ENCODE measurements around the gene TNXB.
"Not testable (repeated sequence)": the region's sequence is repeated elsewhere in the genome, so short reads cannot be mapped to it uniquely, and the experiment has no call there.

The TNXB gene

GRCh38 chr6:32009537-32009936 is 99.6 kb downstream of the TNXB start:
- H4K20me1 ChIP-seq (ENCODE audit: insufficient read depth, low read length); H3F3A ChIP-seq (ENCODE audit: insufficient read depth, low read length); H3K79me2 ChIP-seq (ENCODE audit: insufficient read depth, low read length); H2AFZ ChIP-seq (ENCODE audit: low read length); H3K4me2 ChIP-seq (ENCODE audit: low read length); H3K27ac ChIP-seq (ENCODE audit: low read depth, low read length, poor library complexity, severe bottlenecking); H3K9me2 ChIP-seq (ENCODE audit: low read depth, low read length); H3K4me1 ChIP-seq (ENCODE audit: insufficient read depth, low read length, severe bottlenecking); H3K9ac ChIP-seq (ENCODE audit: low read length); H3K36me3 ChIP-seq (ENCODE audit: insufficient read depth, low read length); H3K27me3 ChIP-seq (ENCODE audit: insufficient read depth, low read length); H3K9me3 ChIP-seq (ENCODE audit: low read length); H3K4me3 ChIP-seq (ENCODE audit: low read depth, low read length, poor library complexity, severe bottlenecking): not testable (repeated sequence)

DNA sequence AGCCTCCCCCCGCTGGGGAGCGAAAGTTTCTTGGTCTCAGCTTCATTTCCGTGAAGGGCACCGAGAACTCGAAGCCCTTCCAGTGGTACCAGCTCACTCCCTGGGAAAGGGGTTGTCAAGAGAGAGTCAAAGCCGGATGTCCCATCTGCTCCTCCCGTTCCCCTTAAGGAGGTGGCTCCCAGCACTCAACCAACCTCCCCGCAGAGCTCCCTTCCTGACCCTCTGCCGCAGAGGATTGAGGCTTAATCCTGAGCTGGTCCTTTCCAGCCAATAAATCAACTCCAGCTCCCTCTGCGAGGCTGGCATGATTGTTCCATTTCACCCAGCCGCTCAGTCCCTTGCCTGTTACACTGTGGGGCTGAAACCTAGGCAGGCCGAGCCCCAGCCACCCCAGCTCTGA is 100.5 kb downstream of the TNXB start:
- H3K27ac ChIP-seq (ENCODE audit: low read depth, low read length, poor library complexity, severe bottlenecking); H2AFZ ChIP-seq (ENCODE audit: low read length); H3K36me3 ChIP-seq (ENCODE audit: insufficient read depth, low read length); H3K9ac ChIP-seq (ENCODE audit: low read length); H3K4me1 ChIP-seq (ENCODE audit: insufficient read depth, low read length, severe bottlenecking); H3K4me3 ChIP-seq (ENCODE audit: low read depth, low read length, poor library complexity, severe bottlenecking); H3K79me2 ChIP-seq (ENCODE audit: insufficient read depth, low read length); H3K27me3 ChIP-seq (ENCODE audit: insufficient read depth, low read length); H3K9me3 ChIP-seq (ENCODE audit: low read length); H3F3A ChIP-seq (ENCODE audit: insufficient read depth, low read length); H4K20me1 ChIP-seq (ENCODE audit: insufficient read depth, low read length); H3K9me2 ChIP-seq (ENCODE audit: low read depth, low read length); H3K4me2 ChIP-seq (ENCODE audit: low read length): not testable (repeated sequence)

GRCh38 chr6:32008037-32008436 is 101.1 kb downstream of the TNXB start:
- not testable (repeated sequence) for H3K36me3 ChIP-seq (ENCODE audit: insufficient read depth, low read length); H3K4me2 ChIP-seq (ENCODE audit: low read length); H3K27me3 ChIP-seq (ENCODE audit: insufficient read depth, low read length); H2AFZ ChIP-seq (ENCODE audit: low read length); H3K79me2 ChIP-seq (ENCODE audit: insufficient read depth, low read length); H3K4me3 ChIP-seq (ENCODE audit: low read depth, low read length, poor library complexity, severe bottlenecking); H3K4me1 ChIP-seq (ENCODE audit: insufficient read depth, low read length, severe bottlenecking); H3K9me2 ChIP-seq (ENCODE audit: low read depth, low read length); H3K27ac ChIP-seq (ENCODE audit: low read depth, low read length, poor library complexity, severe bottlenecking); H3K9me3 ChIP-seq (ENCODE audit: low read length); H4K20me1 ChIP-seq (ENCODE audit: insufficient read depth, low read length); H3K9ac ChIP-seq (ENCODE audit: low read length); H3F3A ChIP-seq (ENCODE audit: insufficient read depth, low read length)

- H3K9ac ChIP-seq (ENCODE audit: low read length); H4K20me1 ChIP-seq (ENCODE audit: insufficient read depth, low read length); H2AFZ ChIP-seq (ENCODE audit: low read length); H3K79me2 ChIP-seq (ENCODE audit: insufficient read depth, low read length); H3K36me3 ChIP-seq (ENCODE audit: insufficient read depth, low read length); H3K27me3 ChIP-seq (ENCODE audit: insufficient read depth, low read length); H3F3A ChIP-seq (ENCODE audit: insufficient read depth, low read length); H3K9me3 ChIP-seq (ENCODE audit: low read length); H3K27ac ChIP-seq (ENCODE audit: low read depth, low read length, poor library complexity, severe bottlenecking); H3K4me3 ChIP-seq (ENCODE audit: low read depth, low read length, poor library complexity, severe bottlenecking); H3K9me2 ChIP-seq (ENCODE audit: low read depth, low read length); H3K4me1 ChIP-seq (ENCODE audit: insufficient read depth, low read length, severe bottlenecking); H3K4me2 ChIP-seq (ENCODE audit: low read length): not testable (repeated sequence)
Measured at GRCh38 chr6:32007086-32007485, 102.1 kb downstream of the TNXB start.

GRCh38 chr6:32005991-32006529 is 103.1 kb downstream of the TNXB start:
- H3K27ac ChIP-seq (ENCODE audit: low read depth, low read length, poor library complexity, severe bottlenecking); H2AFZ ChIP-seq (ENCODE audit: low read length); H3K4me3 ChIP-seq (ENCODE audit: low read depth, low read length, poor library complexity, severe bottlenecking); H3K27me3 ChIP-seq (ENCODE audit: insufficient read depth, low read length); H3K4me1 ChIP-seq (ENCODE audit: insufficient read depth, low read length, severe bottlenecking); H3K9me3 ChIP-seq (ENCODE audit: low read length); H3K36me3 ChIP-seq (ENCODE audit: insufficient read depth, low read length); H3K9me2 ChIP-seq (ENCODE audit: low read depth, low read length); H3K4me2 ChIP-seq (ENCODE audit: low read length); H3K79me2 ChIP-seq (ENCODE audit: insufficient read depth, low read length); H3K9ac ChIP-seq (ENCODE audit: low read length); H3F3A ChIP-seq (ENCODE audit: insufficient read depth, low read length); H4K20me1 ChIP-seq (ENCODE audit: insufficient read depth, low read length): not testable (repeated sequence)

DNA sequence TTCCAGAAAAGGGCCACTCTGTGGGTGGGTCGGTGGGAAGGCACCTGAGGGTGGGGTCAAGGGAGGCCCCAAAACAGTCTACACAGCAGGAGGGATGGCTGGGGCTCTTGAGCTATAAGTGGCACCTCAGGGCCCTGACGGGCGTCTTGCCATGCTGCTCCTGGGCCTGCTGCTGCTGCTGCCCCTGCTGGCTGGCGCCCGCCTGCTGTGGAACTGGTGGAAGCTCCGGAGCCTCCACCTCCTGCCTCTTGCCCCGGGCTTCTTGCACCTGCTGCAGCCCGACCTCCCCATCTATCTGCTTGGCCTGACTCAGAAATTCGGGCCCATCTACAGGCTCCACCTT is 103.6 kb downstream of the TNXB start:
- not testable (repeated sequence) for H3K4me3 ChIP-seq (ENCODE audit: low read depth, low read length, poor library complexity, severe bottlenecking); H3K36me3 ChIP-seq (ENCODE audit: insufficient read depth, low read length); H3K9me3 ChIP-seq (ENCODE audit: low read length); H4K20me1 ChIP-seq (ENCODE audit: insufficient read depth, low read length); H3K9ac ChIP-seq (ENCODE audit: low read length); H3F3A ChIP-seq (ENCODE audit: insufficient read depth, low read length); H3K4me2 ChIP-seq (ENCODE audit: low read length); H2AFZ ChIP-seq (ENCODE audit: low read length); H3K9me2 ChIP-seq (ENCODE audit: low read depth, low read length); H3K27me3 ChIP-seq (ENCODE audit: insufficient read depth, low read length); H3K79me2 ChIP-seq (ENCODE audit: insufficient read depth, low read length); H3K4me1 ChIP-seq (ENCODE audit: insufficient read depth, low read length, severe bottlenecking); H3K27ac ChIP-seq (ENCODE audit: low read depth, low read length, poor library complexity, severe bottlenecking)

DNA sequence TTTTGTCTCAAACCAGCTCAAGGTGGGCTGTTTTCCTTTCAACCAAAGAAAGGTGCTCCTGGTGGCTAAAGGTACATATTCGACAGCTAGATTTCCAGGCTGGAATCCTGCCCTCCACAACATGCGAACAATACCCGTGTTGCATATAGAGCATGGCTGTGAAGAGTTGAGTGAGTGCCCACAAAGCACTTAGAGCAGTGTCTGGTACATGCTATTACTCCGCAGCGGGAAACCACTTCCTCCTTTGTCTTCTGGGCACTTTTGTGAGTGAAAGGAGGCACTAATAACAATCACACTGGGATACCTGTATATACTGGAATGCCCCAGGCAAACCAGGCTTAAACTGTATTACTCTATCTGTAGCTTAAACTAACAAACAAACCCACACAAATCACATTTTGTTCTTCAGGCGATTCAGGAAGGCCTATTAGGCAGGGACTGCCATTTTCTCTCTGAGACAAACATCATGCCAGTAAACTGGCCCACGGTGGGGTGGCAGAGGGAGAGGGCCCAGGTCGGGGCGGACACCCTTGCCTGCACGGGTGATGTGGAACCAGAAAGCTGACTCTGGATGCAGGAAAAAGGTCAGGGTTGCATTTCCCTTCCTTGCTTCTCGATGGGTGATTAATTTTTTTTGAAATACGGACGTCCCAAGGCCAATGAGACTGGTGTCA is 104.1 kb downstream of the TNXB start:
- not testable (repeated sequence) for H2AFZ ChIP-seq (ENCODE audit: low read length); H3K27ac ChIP-seq (ENCODE audit: low read depth, low read length, poor library complexity, severe bottlenecking); H4K20me1 ChIP-seq (ENCODE audit: insufficient read depth, low read length); H3K9me2 ChIP-seq (ENCODE audit: low read depth, low read length); H3K36me3 ChIP-seq (ENCODE audit: insufficient read depth, low read length); H3K9me3 ChIP-seq (ENCODE audit: low read length); H3K79me2 ChIP-seq (ENCODE audit: insufficient read depth, low read length); H3K9ac ChIP-seq (ENCODE audit: low read length); H3K4me3 ChIP-seq (ENCODE audit: low read depth, low read length, poor library complexity, severe bottlenecking); H3K27me3 ChIP-seq (ENCODE audit: insufficient read depth, low read length); H3F3A ChIP-seq (ENCODE audit: insufficient read depth, low read length); H3K4me1 ChIP-seq (ENCODE audit: insufficient read depth, low read length, severe bottlenecking); H3K4me2 ChIP-seq (ENCODE audit: low read length)

GRCh38 chr6:32004393-32004792 is 104.7 kb downstream of the TNXB start:
- H4K20me1 ChIP-seq (ENCODE audit: insufficient read depth, low read length); H3F3A ChIP-seq (ENCODE audit: insufficient read depth, low read length): not testable (repeated sequence)

More at GRCh38 chr6:32004393-32004792, 104.7 kb downstream of the TNXB start:
- not testable (repeated sequence) for H3K9me2 ChIP-seq (ENCODE audit: low read depth, low read length); H3K36me3 ChIP-seq (ENCODE audit: insufficient read depth, low read length); H3K27ac ChIP-seq (ENCODE audit: low read depth, low read length, poor library complexity, severe bottlenecking); H2AFZ ChIP-seq (ENCODE audit: low read length); H3K79me2 ChIP-seq (ENCODE audit: insufficient read depth, low read length); H3K4me3 ChIP-seq (ENCODE audit: low read depth, low read length, poor library complexity, severe bottlenecking); H3K9ac ChIP-seq (ENCODE audit: low read length); H3K4me1 ChIP-seq (ENCODE audit: insufficient read depth, low read length, severe bottlenecking); H3K27me3 ChIP-seq (ENCODE audit: insufficient read depth, low read length); H3K9me3 ChIP-seq (ENCODE audit: low read length); H3K4me2 ChIP-seq (ENCODE audit: low read length)
